GM23248 (cell line): ENCODE data around the gene MESD. TPM values are rescaled to one million over a fixed set of nuclear protein-coding genes. Genes with fewer than 3 reads are reported as not detected.

Experiments
- DNase-seq: peaks from one replicate; pipeline ENCODE4 v3.0.0-alpha.2; 2015
- H2AFZ ChIP-seq: fragments of 200-600 bp; sonication (generic); 2 replicates; pipeline ENCODE4 v1.6.1; 2016; ENCODE audit warnings: antibody characterized with exemption
- H3F3A ChIP-seq: fragments of 200-600 bp; sonication (generic); 2 replicates; pipeline ENCODE4 v1.6.1; 2016; ENCODE audit warnings: mild to moderate bottlenecking, antibody characterized with exemption, mixed run types; ENCODE audit not compliant: insufficient read depth
- H3K27ac ChIP-seq: fragments of 200-600 bp; sonication (generic); 2 replicates; pipeline ENCODE4 v1.5.1; 2016; ENCODE audit warnings: mild to moderate bottlenecking
- H3K27me3 ChIP-seq: fragments of 200-600 bp; sonication (generic); replicated peaks from 2 replicates; pipeline ENCODE4 v1.6.1; 2016; ENCODE audit warnings: mild to moderate bottlenecking; ENCODE audit not compliant: insufficient read depth
- H3K36me3 ChIP-seq: fragments of 200-600 bp; sonication (generic); 2 replicates; pipeline ENCODE4 v1.6.1; 2016; ENCODE audit warnings: low read depth, mild to moderate bottlenecking
- H3K4me1 ChIP-seq: fragments of 200-600 bp; sonication (generic); 2 replicates; pipeline ENCODE4 v1.6.1; 2016; ENCODE audit warnings: mild to moderate bottlenecking; ENCODE audit not compliant: insufficient read depth
- H3K4me2 ChIP-seq: fragments of 200-600 bp; sonication (generic); one replicate; pipeline ENCODE4 v1.6.1; 2016; ENCODE audit warnings: mild to moderate bottlenecking; ENCODE audit not compliant: unreplicated experiment
- H3K4me3 ChIP-seq: fragments of 200-600 bp; sonication (generic); 2 replicates; pipeline ENCODE4 v1.5.1; 2016; ENCODE audit warnings: mild to moderate bottlenecking
- H3K79me2 ChIP-seq: fragments of 200-600 bp; sonication (generic); 2 replicates; pipeline ENCODE4 v1.6.1; 2016; ENCODE audit warnings: mild to moderate bottlenecking; ENCODE audit not compliant: insufficient read depth
- H3K9ac ChIP-seq: fragments of 200-600 bp; sonication (generic); 2 replicates; pipeline ENCODE4 v1.6.1; 2016; ENCODE audit warnings: mild to moderate bottlenecking
- H3K9me2 ChIP-seq: fragments of 200-600 bp; sonication (generic); 2 replicates; pipeline ENCODE4 v1.6.1; 2016; ENCODE audit warnings: mixed run types, mild to moderate bottlenecking, moderate library complexity; ENCODE audit not compliant: insufficient read depth
- H3K9me3 ChIP-seq: fragments of 200-600 bp; sonication (generic); one replicate; pipeline ENCODE4 v1.6.1; 2017; ENCODE audit warnings: low read depth
- H4K20me1 ChIP-seq: fragments of 200-600 bp; sonication (generic); 2 replicates; pipeline ENCODE4 v1.6.0; 2016; ENCODE audit not compliant: insufficient read depth
- EZH2 ChIP-seq: fragments of 200-600 bp; sonication (generic); IDR thresholded peaks from 2 replicates; pipeline ENCODE4 v1.6.1; 2018; ENCODE audit warnings: antibody characterized with exemption, mild to moderate bottlenecking; ENCODE audit not compliant: insufficient read depth, poor library complexity, severe bottlenecking
- EZH2phosphoT487 ChIP-seq: fragments of 200-600 bp; sonication (generic); IDR thresholded peaks from 2 replicates; pipeline ENCODE4 v1.6.1; 2018; ENCODE audit warnings: antibody characterized with exemption, moderate library complexity, mild to moderate bottlenecking, low read depth; ENCODE audit not compliant: insufficient read depth
- WGBS, 2 experiments: methylation state at CpG; one replicate each; pipeline ENCODE4 v1.1.6; 2015 to 2017; ENCODE audit warnings: low lambda C conversion rate in 2 of 2, low coverage in 1 of 2; ENCODE audit errors: missing lambda C conversion rate in 2 of 2; 5-methylcytosine and 5-hydroxymethylcytosine counted together
- in situ Hi-C: fragments of 300-500 bp; cut with MboI; formaldehyde crosslinking; loops from 2 replicates; pipeline ENCODE4 v1.15.0; 2020
- polyA plus RNA-seq: library from polyadenylated mRNA; unstranded; fragments of >200 nt; fragmentation: Nextera tagmentation; extraction: Ambion mirVana; gene quantifications from 2 replicates; pipeline ENCODE4 v1.2.1, GENCODE V29; 2016
- total RNA-seq: library from RNA; depleted of rRNA; stranded (reverse); fragments of >200 nt; shearing (Covaris generic); gene quantifications from 2 replicates; pipeline ENCODE4 v1.2.3, GENCODE V29; 2014

Gene MESD
- total and polyA plus RNA-seq, 2 experiments from 2014 or later, result 23.0 to 35.5 TPM

- in situ Hi-C loops, result no loop called here
These were observed 53.1 kb downstream of the MESD start for GRCh38 chr15:80936288-80937078.

DNA sequence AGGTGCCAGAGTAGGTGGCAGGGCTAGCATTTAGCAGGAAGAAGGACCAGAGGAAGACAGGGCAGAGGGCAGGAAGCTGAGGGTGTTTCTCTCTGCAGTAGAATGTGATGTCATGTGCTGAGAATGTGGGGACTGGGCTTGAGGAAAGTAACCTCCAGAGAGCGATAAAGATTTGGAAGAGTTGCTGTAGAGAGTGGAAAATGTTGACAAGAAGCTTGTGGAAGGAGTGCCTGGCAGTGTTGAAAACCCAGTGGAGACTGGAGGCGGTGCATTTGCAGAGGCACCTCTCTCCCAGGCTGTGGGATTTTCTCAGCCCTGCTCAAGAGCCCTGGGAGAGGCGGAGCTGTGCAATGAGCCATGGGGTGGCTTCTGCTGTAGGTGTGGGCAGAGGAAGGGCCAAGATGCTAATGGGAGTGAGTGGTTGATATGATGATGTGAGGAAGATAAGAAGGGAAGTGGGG, 54.8 kb downstream of the MESD start:
- H3K79me2 ChIP-seq, result no peaks in the 10 kb centered on the region
- DNase-seq, result peak; percentile 60
- in situ Hi-C loops, result no loop called here
- H2AFZ ChIP-seq, result no peak overlapping the region
- no peak overlapping the region for H3K4me3 ChIP-seq
- H3K9me2 ChIP-seq, result no peaks in the 10 kb centered on the region
- no peaks in the 10 kb centered on the region for H4K20me1 ChIP-seq
- peaks cover 56% of the 10 kb centered on the region for H3K36me3 ChIP-seq
- peaks cover 86% of the 10 kb centered on the region for H3F3A ChIP-seq
- no peaks in the 10 kb centered on the region for H3K9me3 ChIP-seq
- 0 out of 2 replicates have a peak overlapping the region, but pooled peaks have one; percentile 21 for H3K27ac ChIP-seq
- 88 to 90% methylated on average over 3 of the region's 3 CpGs for WGBS, 2 experiments
- H3K4me1 ChIP-seq, result peaks cover 18% of the 10 kb centered on the region
- no peak overlapping the region for H3K4me2 ChIP-seq
- TF ChIP-seq EZH2phosphoT487, result no peak
- no peak for TF ChIP-seq EZH2
- H3K27me3 ChIP-seq, result no peaks in the 10 kb centered on the region
- H3K9ac ChIP-seq, result no peak overlapping the region

More at GRCh38 chr15:80936288-80937078, 53.1 kb downstream of the MESD start:
- Histone ChIP-seq H2AFZ (no peak overlapping the region), H3K4me2 (no peak overlapping the region), H3K4me3 (no peak overlapping the region), H3K9me3 (no peaks in the 10 kb centered on the region), H3K27ac (no peak overlapping the region), H4K20me1 (no peaks in the 10 kb centered on the region), H3K36me3 (peaks cover 59% of the 10 kb centered on the region), H3K9ac (no peak overlapping the region), H3K9me2 (no peaks in the 10 kb centered on the region), H3F3A (peaks cover 75% of the 10 kb centered on the region), H3K27me3 (no peaks in the 10 kb centered on the region), H3K4me1 (peaks cover 15% of the 10 kb centered on the region; the same call in 1 of the 2 replicates), H3K79me2 (no peaks in the 10 kb centered on the region)
- TF ChIP-seq EZH2phosphoT487 (no peak), EZH2 (no peak)
- DNase-seq, result no peak
- 92 to 93% methylated on average over 16 of the region's 16 CpGs for WGBS, 2 experiments

DNA sequence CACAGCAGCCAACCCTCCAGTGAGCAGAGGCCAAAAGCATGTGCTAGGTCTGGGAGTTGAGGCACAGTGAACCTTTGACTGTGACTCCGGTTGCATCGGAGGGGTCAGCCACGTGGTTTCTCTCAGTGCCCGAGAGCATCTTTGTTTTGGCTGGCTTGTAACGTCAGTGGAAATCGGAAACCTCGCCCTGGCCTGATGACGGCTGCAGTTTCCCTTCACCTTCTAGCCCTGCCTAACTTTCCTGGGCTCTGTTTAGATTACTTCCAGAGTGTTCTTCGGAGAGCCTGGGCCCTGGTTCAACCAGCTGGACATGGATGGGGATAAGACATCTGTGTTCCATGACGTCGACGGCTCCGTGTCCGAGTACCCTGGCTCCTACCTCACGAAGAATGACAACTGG, 56.6 kb downstream of the MESD start:
- Histone ChIP-seq H3K79me2 (no peaks in the 10 kb centered on the region), H3K27ac (no peak overlapping the region), H3K4me1 (peaks cover 28% of the 10 kb centered on the region), H3K27me3 (no peaks in the 10 kb centered on the region), H3K36me3 (peaks cover 43% of the 10 kb centered on the region), H3F3A (peaks cover 87% of the 10 kb centered on the region), H4K20me1 (no peaks in the 10 kb centered on the region), H2AFZ (no peak overlapping the region), H3K9me3 (no peaks in the 10 kb centered on the region), H3K9ac (no peak overlapping the region), H3K4me2 (no peak overlapping the region), H3K9me2 (no peaks in the 10 kb centered on the region), H3K4me3 (no peak overlapping the region)
- 59 to 63% methylated on average over 15 of the region's 15 CpGs for WGBS, 2 experiments
- no peak for TF ChIP-seq EZH2phosphoT487
- no peak for TF ChIP-seq EZH2
- in situ Hi-C loops, result no loop called here
- no peak for DNase-seq

DNA sequence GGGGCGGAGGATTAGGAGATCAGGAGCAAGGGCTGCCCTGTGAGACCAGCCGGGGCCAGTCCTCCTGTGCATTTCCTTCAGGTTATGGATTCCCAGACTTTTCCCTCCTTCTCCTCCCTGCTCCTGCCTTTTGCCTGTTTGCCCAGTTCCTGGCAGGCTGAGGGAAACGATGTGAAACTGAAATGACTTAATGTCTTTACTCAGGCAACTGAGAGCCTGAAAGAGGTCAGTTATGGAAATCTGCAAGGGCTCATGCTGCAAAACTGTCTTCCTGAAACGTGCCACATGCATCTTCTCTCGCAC, 57.2 kb downstream of the MESD start:
- Histone ChIP-seq H3K36me3 (peaks cover 41% of the 10 kb centered on the region), H3F3A (peaks cover 87% of the 10 kb centered on the region), H3K27ac (no peak overlapping the region), H3K79me2 (no peaks in the 10 kb centered on the region), H3K4me3 (no peak overlapping the region), H3K9me3 (no peaks in the 10 kb centered on the region), H2AFZ (no peak overlapping the region), H3K4me2 (no peak overlapping the region), H3K9me2 (no peaks in the 10 kb centered on the region), H3K4me1 (peaks cover 28% of the 10 kb centered on the region), H4K20me1 (no peaks in the 10 kb centered on the region), H3K27me3 (no peaks in the 10 kb centered on the region), H3K9ac (no peak overlapping the region)
- DNase-seq, result no peak
- WGBS, 2 experiments, result 72 to 74% methylated on average over 5 of the region's 5 CpGs
- TF ChIP-seq EZH2, result no peak
- TF ChIP-seq EZH2phosphoT487, result no peak
- in situ Hi-C loops, result no loop called here
